Measurements from ENCODE around the gene UTP25.

Gene UTP25

GRCh38 chr1:209862391-209863356 lies 34.9 kb downstream of the UTP25 start:
- H3K4me1 Mint-ChIP-seq (ENCODE audit: low read depth) = no peaks in the 10 kb centered on the region
- peaks cover 33% of the 10 kb centered on the region for H3K27me3 Mint-ChIP-seq (ENCODE audit: low read depth)
- no peak overlapping the region for H3K4me3 Mint-ChIP-seq
- DNase-seq (ENCODE audit: low spot score) = no peak
- H3K27ac Mint-ChIP-seq = no peak overlapping the region
- H3K36me3 Mint-ChIP-seq (ENCODE audit: low read depth) = no peaks in the 10 kb centered on the region
- no peaks in the 10 kb centered on the region for H3K9me3 Mint-ChIP-seq

- Mint-ChIP-seq H3K4me3 (no peak overlapping the region), H3K27ac (no peak overlapping the region), H3K36me3 (ENCODE audit: low read depth) (no peaks in the 10 kb centered on the region), H3K9me3 (no peaks in the 10 kb centered on the region), H3K27me3 (ENCODE audit: low read depth) (peaks cover 36% of the 10 kb centered on the region), H3K4me1 (ENCODE audit: low read depth) (no peaks in the 10 kb centered on the region)
- DNase-seq (ENCODE audit: low spot score) = no peak
Observed at GRCh38 chr1:209863766-209864485, 36.2 kb downstream of the UTP25 start.

GRCh38 chr1:209866201-209866600 lies 38.4 kb downstream of the UTP25 start:
- peaks cover 49% of the 10 kb centered on the region for H3K27me3 Mint-ChIP-seq (ENCODE audit: low read depth)
- H3K9me3 Mint-ChIP-seq = no peaks in the 10 kb centered on the region
- H3K4me1 Mint-ChIP-seq (ENCODE audit: low read depth) = no peaks in the 10 kb centered on the region
- no peak overlapping the region for H3K4me3 Mint-ChIP-seq
- no peak for DNase-seq (ENCODE audit: low spot score)
- no peaks in the 10 kb centered on the region for H3K36me3 Mint-ChIP-seq (ENCODE audit: low read depth)
- no peak overlapping the region for H3K27ac Mint-ChIP-seq

GRCh38 chr1:209869291-209870149 lies 41.7 kb downstream of the UTP25 start:
- Mint-ChIP-seq H3K9me3 (no peaks in the 10 kb centered on the region), H3K4me1 (ENCODE audit: low read depth) (no peaks in the 10 kb centered on the region), H3K27ac (no peak overlapping the region), H3K36me3 (ENCODE audit: low read depth) (no peaks in the 10 kb centered on the region), H3K27me3 (ENCODE audit: low read depth) (peaks cover 47% of the 10 kb centered on the region), H3K4me3 (no peak overlapping the region)
- no peak for DNase-seq (ENCODE audit: low spot score)

- H3K9me3 Mint-ChIP-seq = no peaks in the 10 kb centered on the region
- no peaks in the 10 kb centered on the region for H3K4me1 Mint-ChIP-seq (ENCODE audit: low read depth)
- peaks cover 48% of the 10 kb centered on the region for H3K27me3 Mint-ChIP-seq (ENCODE audit: low read depth)
- H3K36me3 Mint-ChIP-seq (ENCODE audit: low read depth) = no peaks in the 10 kb centered on the region
- DNase-seq (ENCODE audit: low spot score) = no peak
- H3K4me3 Mint-ChIP-seq = no peak overlapping the region
- H3K27ac Mint-ChIP-seq = no peak overlapping the region
Observed at GRCh38 chr1:209870151-209870831, 42.5 kb downstream of the UTP25 start.

- Mint-ChIP-seq H3K27ac (no peak overlapping the region), H3K9me3 (no peaks in the 10 kb centered on the region), H3K4me1 (ENCODE audit: low read depth) (no peaks in the 10 kb centered on the region), H3K36me3 (ENCODE audit: low read depth) (no peaks in the 10 kb centered on the region), H3K4me3 (no peak overlapping the region), H3K27me3 (ENCODE audit: low read depth) (peaks cover 51% of the 10 kb centered on the region)
- DNase-seq (ENCODE audit: low spot score) = no peak
Observed at GRCh38 chr1:209871006-209871405, 43.2 kb downstream of the UTP25 start.

GRCh38 chr1:209871430-209871829 lies 43.7 kb downstream of the UTP25 start:
- no peak overlapping the region for H3K4me3 Mint-ChIP-seq
- H3K36me3 Mint-ChIP-seq (ENCODE audit: low read depth) = no peaks in the 10 kb centered on the region
- H3K27me3 Mint-ChIP-seq (ENCODE audit: low read depth) = peaks cover 48% of the 10 kb centered on the region

GRCh38 chr1:209873067-209873799 lies 45.5 kb downstream of the UTP25 start:
- H3K27me3 Mint-ChIP-seq (ENCODE audit: low read depth) = peaks cover 46% of the 10 kb centered on the region

More at GRCh38 chr1:209871430-209871829, 43.7 kb downstream of the UTP25 start:
- Mint-ChIP-seq H3K27ac (no peak overlapping the region), H3K4me1 (ENCODE audit: low read depth) (no peaks in the 10 kb centered on the region), H3K9me3 (no peaks in the 10 kb centered on the region)
- no peak for DNase-seq (ENCODE audit: low spot score)

GRCh38 chr1:209875515-209875914 lies 47.7 kb downstream of the UTP25 start:
- Mint-ChIP-seq H3K36me3 (ENCODE audit: low read depth) (no peaks in the 10 kb centered on the region), H3K27me3 (ENCODE audit: low read depth) (peaks cover 34% of the 10 kb centered on the region), H3K27ac (no peak overlapping the region), H3K4me3 (no peak overlapping the region), H3K9me3 (no peaks in the 10 kb centered on the region), H3K4me1 (ENCODE audit: low read depth) (no peaks in the 10 kb centered on the region)
- no peak for DNase-seq (ENCODE audit: low spot score)

More at GRCh38 chr1:209873067-209873799, 45.5 kb downstream of the UTP25 start:
- no peak overlapping the region for H3K4me3 Mint-ChIP-seq
- H3K27ac Mint-ChIP-seq = no peak overlapping the region
- DNase-seq (ENCODE audit: low spot score) = no peak
- H3K36me3 Mint-ChIP-seq (ENCODE audit: low read depth) = no peaks in the 10 kb centered on the region
- H3K4me1 Mint-ChIP-seq (ENCODE audit: low read depth) = no peaks in the 10 kb centered on the region
- no peaks in the 10 kb centered on the region for H3K9me3 Mint-ChIP-seq

- H3K36me3 Mint-ChIP-seq (ENCODE audit: low read depth) = no peaks in the 10 kb centered on the region
- no peak for DNase-seq (ENCODE audit: low spot score)
- no peaks in the 10 kb centered on the region for H3K4me1 Mint-ChIP-seq (ENCODE audit: low read depth)
- no peak overlapping the region for H3K27ac Mint-ChIP-seq
- no peaks in the 10 kb centered on the region for H3K9me3 Mint-ChIP-seq
- peaks cover 29% of the 10 kb centered on the region for H3K27me3 Mint-ChIP-seq (ENCODE audit: low read depth)
- H3K4me3 Mint-ChIP-seq = no peak overlapping the region
Observed at GRCh38 chr1:209876078-209876800, 48.5 kb downstream of the UTP25 start.

GRCh38 chr1:209877087-209877764 lies 49.5 kb downstream of the UTP25 start:
- H3K4me3 Mint-ChIP-seq = no peak overlapping the region
- no peaks in the 10 kb centered on the region for H3K36me3 Mint-ChIP-seq (ENCODE audit: low read depth)
- H3K9me3 Mint-ChIP-seq = no peaks in the 10 kb centered on the region
- H3K4me1 Mint-ChIP-seq (ENCODE audit: low read depth) = no peaks in the 10 kb centered on the region
- DNase-seq (ENCODE audit: low spot score) = no peak
- peaks cover 29% of the 10 kb centered on the region for H3K27me3 Mint-ChIP-seq (ENCODE audit: low read depth)
- no peak overlapping the region for H3K27ac Mint-ChIP-seq

- Mint-ChIP-seq H3K4me3 (no peak overlapping the region), H3K36me3 (ENCODE audit: low read depth) (no peaks in the 10 kb centered on the region), H3K27ac (no peak overlapping the region), H3K9me3 (no peaks in the 10 kb centered on the region), H3K4me1 (ENCODE audit: low read depth) (no peaks in the 10 kb centered on the region), H3K27me3 (ENCODE audit: low read depth) (peaks cover 24% of the 10 kb centered on the region)
- DNase-seq (ENCODE audit: low spot score) = no peak
Observed at GRCh38 chr1:209878964-209879363, 51.2 kb downstream of the UTP25 start.

Measured in T-helper 2 cell treated with Interferon-gamma antibody and Interleukin-4, amounts not matched to agents 5 μg/mL and 100 μg/mL, for 36 hours (primary cell).